Measurements from ENCODE around the gene ASPHD1.
"Not testable (repeated sequence)": the region's sequence is repeated elsewhere in the genome, so short reads cannot be mapped to it uniquely, and the experiment has no call there.

Gene ASPHD1

DNA sequence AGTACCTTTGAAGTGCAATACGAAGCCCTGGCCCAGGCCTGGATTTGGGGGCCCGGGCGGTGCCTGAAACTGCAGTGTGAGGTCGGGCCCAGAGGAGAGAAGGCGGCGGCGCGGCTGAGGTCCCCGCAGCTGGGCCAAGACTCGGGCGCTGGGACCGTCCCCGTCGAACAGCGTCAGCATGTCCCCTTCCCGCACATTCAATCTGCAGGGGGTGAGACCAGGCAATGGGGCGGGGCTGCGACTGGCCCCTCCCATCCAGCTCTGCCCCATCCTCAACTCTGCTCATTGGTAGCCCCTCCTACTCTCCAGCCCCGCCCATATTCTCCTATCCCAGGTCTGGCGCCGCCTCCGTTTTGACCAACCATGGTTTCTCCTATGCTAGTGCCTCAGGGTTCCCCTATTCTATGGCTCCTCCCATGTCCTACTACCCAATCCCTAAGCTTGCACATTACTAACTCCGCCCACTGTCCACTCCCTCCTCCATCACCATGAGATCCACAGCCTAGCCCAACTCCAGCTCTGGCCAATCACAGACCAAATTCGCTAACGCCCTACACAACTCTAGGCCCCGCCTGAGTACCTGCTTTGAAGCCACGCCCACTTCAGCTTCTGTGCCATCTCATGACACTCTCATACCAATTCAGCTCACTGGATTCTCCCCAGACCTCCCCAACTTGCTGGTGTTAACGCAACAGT is 22.9 kb upstream of the ASPHD1 start:
- no peak overlapping the region for H3K4me3 ChIP-seq (ENCODE audit: extremely low read depth, insufficient read depth, low read length, poor library complexity, severe bottlenecking)
- 46 to 53% methylated on average over 25 to 27 of the region's 28 CpGs for WGBS, 2 experiments (ENCODE audit: insufficient coverage in 2 of 2)

GRCh38 chr16:29878172-29878571 is 22.1 kb upstream of the ASPHD1 start:
- Histone ChIP-seq H3K36me3 (ENCODE audit: control insufficient read depth, insufficient read depth, low read length) (peaks cover 17% of the 10 kb centered on the region), H3K4me1 (ENCODE audit: control insufficient read depth, insufficient read depth, low read length, poor library complexity, severe bottlenecking) (no peaks in the 10 kb centered on the region), H3K4me3 (ENCODE audit: extremely low read depth, insufficient read depth, low read length, poor library complexity, severe bottlenecking) (no peak overlapping the region), H3K9me3 (ENCODE audit: control insufficient read depth, low read length) (no peaks in the 10 kb centered on the region), H3K27ac (ENCODE audit: low read depth, low read length, severe bottlenecking) (no peak overlapping the region)
- WGBS, 2 experiments (ENCODE audit: insufficient coverage in 2 of 2): 92 to 98% methylated on average over 9 of the region's 14 CpGs

More for the DNA sequence above, 22.9 kb upstream of the ASPHD1 start:
- H3K9me3 ChIP-seq (ENCODE audit: control insufficient read depth, low read length): no peaks in the 10 kb centered on the region
- H3K27ac ChIP-seq (ENCODE audit: low read depth, low read length, severe bottlenecking): no peak overlapping the region
- no peaks in the 10 kb centered on the region for H3K4me1 ChIP-seq (ENCODE audit: control insufficient read depth, insufficient read depth, low read length, poor library complexity, severe bottlenecking)
- peaks cover 16% of the 10 kb centered on the region for H3K36me3 ChIP-seq (ENCODE audit: control insufficient read depth, insufficient read depth, low read length)

- Histone ChIP-seq H3K4me1 (ENCODE audit: control insufficient read depth, insufficient read depth, low read length, poor library complexity, severe bottlenecking) (no peaks in the 10 kb centered on the region), H3K27ac (ENCODE audit: low read depth, low read length, severe bottlenecking) (no peak overlapping the region), H3K9me3 (ENCODE audit: control insufficient read depth, low read length) (no peaks in the 10 kb centered on the region), H3K36me3 (ENCODE audit: control insufficient read depth, insufficient read depth, low read length) (peaks cover 26% of the 10 kb centered on the region), H3K4me3 (ENCODE audit: extremely low read depth, insufficient read depth, low read length, poor library complexity, severe bottlenecking) (no peak overlapping the region)
- WGBS, 2 experiments (ENCODE audit: insufficient coverage in 2 of 2): 100% methylated on average over 1 of the region's 3 CpGs
These were observed 19.2 kb upstream of the ASPHD1 start for GRCh38 chr16:29881050-29881449.

GRCh38 chr16:29883987-29884386 is 16.3 kb upstream of the ASPHD1 start:
- WGBS, 2 experiments (ENCODE audit: insufficient coverage in 2 of 2): 92 to 94% methylated on average over 5 to 6 of the region's 6 CpGs
- no peaks in the 10 kb centered on the region for H3K4me1 ChIP-seq (ENCODE audit: control insufficient read depth, insufficient read depth, low read length, poor library complexity, severe bottlenecking)
- no peak overlapping the region for H3K4me3 ChIP-seq (ENCODE audit: extremely low read depth, insufficient read depth, low read length, poor library complexity, severe bottlenecking)
- no peaks in the 10 kb centered on the region for H3K9me3 ChIP-seq (ENCODE audit: control insufficient read depth, low read length)
- H3K27ac ChIP-seq (ENCODE audit: low read depth, low read length, severe bottlenecking): no peak overlapping the region
- H3K36me3 ChIP-seq (ENCODE audit: control insufficient read depth, insufficient read depth, low read length): peaks cover 22% of the 10 kb centered on the region

GRCh38 chr16:29889372-29889771 is 10.9 kb upstream of the ASPHD1 start:
- not testable (repeated sequence) for H3K36me3 ChIP-seq (ENCODE audit: control insufficient read depth, insufficient read depth, low read length); H3K4me3 ChIP-seq (ENCODE audit: extremely low read depth, insufficient read depth, low read length, poor library complexity, severe bottlenecking); H3K4me1 ChIP-seq (ENCODE audit: control insufficient read depth, insufficient read depth, low read length, poor library complexity, severe bottlenecking); H3K27ac ChIP-seq (ENCODE audit: low read depth, low read length, severe bottlenecking); H3K9me3 ChIP-seq (ENCODE audit: control insufficient read depth, low read length)
- WGBS, 2 experiments (ENCODE audit: insufficient coverage in 2 of 2): 86 to 89% methylated on average over 3 of the region's 3 CpGs

- Histone ChIP-seq H3K9me3 (ENCODE audit: control insufficient read depth, low read length) (no peaks in the 10 kb centered on the region), H3K4me1 (ENCODE audit: control insufficient read depth, insufficient read depth, low read length, poor library complexity, severe bottlenecking) (no peaks in the 10 kb centered on the region), H3K4me3 (ENCODE audit: extremely low read depth, insufficient read depth, low read length, poor library complexity, severe bottlenecking) (no peak overlapping the region), H3K27ac (ENCODE audit: low read depth, low read length, severe bottlenecking) (no peak overlapping the region), H3K36me3 (ENCODE audit: control insufficient read depth, insufficient read depth, low read length) (peaks cover 6% of the 10 kb centered on the region)
- 89 to 96% methylated on average over 6 to 9 of the region's 10 CpGs for WGBS, 2 experiments (ENCODE audit: insufficient coverage in 2 of 2)
These were observed 8.5 kb upstream of the ASPHD1 start for GRCh38 chr16:29891525-29892457.

GRCh38 chr16:29892458-29892813 is 7.9 kb upstream of the ASPHD1 start:
- Histone ChIP-seq H3K4me3 (ENCODE audit: extremely low read depth, insufficient read depth, low read length, poor library complexity, severe bottlenecking) (no peak overlapping the region), H3K36me3 (ENCODE audit: control insufficient read depth, insufficient read depth, low read length) (peaks cover 6% of the 10 kb centered on the region), H3K9me3 (ENCODE audit: control insufficient read depth, low read length) (no peaks in the 10 kb centered on the region), H3K4me1 (ENCODE audit: control insufficient read depth, insufficient read depth, low read length, poor library complexity, severe bottlenecking) (no peaks in the 10 kb centered on the region), H3K27ac (ENCODE audit: low read depth, low read length, severe bottlenecking) (no peak overlapping the region)
- WGBS, 2 experiments (ENCODE audit: insufficient coverage in 2 of 2): 86 to 98% methylated on average over 6 of the region's 6 CpGs

DNA sequence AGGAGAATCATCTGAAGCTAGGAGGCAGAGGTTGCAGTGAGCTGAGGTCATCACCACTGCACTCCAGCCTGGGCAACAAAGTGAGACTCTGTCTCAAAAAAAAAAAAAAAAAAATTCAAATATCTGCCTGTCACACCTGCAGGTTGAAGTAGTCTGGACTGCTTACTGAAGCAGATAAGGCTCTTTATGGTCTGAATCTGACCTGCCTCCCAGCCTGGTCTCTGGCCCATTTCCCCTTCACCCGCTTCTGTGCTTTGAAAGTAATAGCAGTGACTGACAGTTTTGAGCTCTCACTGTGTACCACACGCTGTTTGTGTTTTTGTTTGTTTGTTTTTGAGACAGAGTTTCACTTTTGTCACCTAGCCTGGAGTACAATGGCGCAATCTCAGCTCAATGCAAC is 6.7 kb upstream of the ASPHD1 start:
- Histone ChIP-seq H3K9me3 (ENCODE audit: control insufficient read depth, low read length) (no peaks in the 10 kb centered on the region), H3K27ac (ENCODE audit: low read depth, low read length, severe bottlenecking) (no peak overlapping the region), H3K4me1 (ENCODE audit: control insufficient read depth, insufficient read depth, low read length, poor library complexity, severe bottlenecking) (peaks cover 10% of the 10 kb centered on the region), H3K4me3 (ENCODE audit: extremely low read depth, insufficient read depth, low read length, poor library complexity, severe bottlenecking) (no peak overlapping the region), H3K36me3 (ENCODE audit: control insufficient read depth, insufficient read depth, low read length) (peaks cover 6% of the 10 kb centered on the region)
- WGBS, 2 experiments (ENCODE audit: insufficient coverage in 2 of 2): 94 to 100% methylated on average over 3 of the region's 3 CpGs

DNA sequence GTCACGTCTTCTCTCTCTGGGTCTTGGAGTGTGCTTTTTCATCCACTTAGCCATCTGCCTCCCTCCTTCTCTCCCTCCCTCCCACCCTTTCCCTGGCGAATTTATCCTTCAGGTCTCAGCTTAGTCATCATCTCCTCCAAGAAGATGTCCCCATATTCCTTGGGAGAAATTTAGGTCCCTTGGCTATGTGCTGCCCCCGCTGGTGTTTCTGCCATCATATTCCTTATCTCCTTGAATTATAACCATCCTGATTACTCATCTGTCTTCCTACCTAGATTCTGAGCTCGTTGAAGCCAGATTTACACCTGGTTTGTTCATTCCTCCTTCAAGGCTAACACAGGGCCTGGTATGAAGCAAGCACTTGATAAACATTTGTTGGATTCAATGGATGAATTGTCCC is 5.9 kb upstream of the ASPHD1 start:
- peaks cover 10% of the 10 kb centered on the region for H3K4me1 ChIP-seq (ENCODE audit: control insufficient read depth, insufficient read depth, low read length, poor library complexity, severe bottlenecking)
- H3K36me3 ChIP-seq (ENCODE audit: control insufficient read depth, insufficient read depth, low read length): peaks cover 6% of the 10 kb centered on the region
- no peak overlapping the region for H3K27ac ChIP-seq (ENCODE audit: low read depth, low read length, severe bottlenecking)
- no peak overlapping the region for H3K4me3 ChIP-seq (ENCODE audit: extremely low read depth, insufficient read depth, low read length, poor library complexity, severe bottlenecking)
- 85 to 86% methylated on average over 4 of the region's 4 CpGs for WGBS, 2 experiments (ENCODE audit: insufficient coverage in 2 of 2)
- H3K9me3 ChIP-seq (ENCODE audit: control insufficient read depth, low read length): no peaks in the 10 kb centered on the region

DNA sequence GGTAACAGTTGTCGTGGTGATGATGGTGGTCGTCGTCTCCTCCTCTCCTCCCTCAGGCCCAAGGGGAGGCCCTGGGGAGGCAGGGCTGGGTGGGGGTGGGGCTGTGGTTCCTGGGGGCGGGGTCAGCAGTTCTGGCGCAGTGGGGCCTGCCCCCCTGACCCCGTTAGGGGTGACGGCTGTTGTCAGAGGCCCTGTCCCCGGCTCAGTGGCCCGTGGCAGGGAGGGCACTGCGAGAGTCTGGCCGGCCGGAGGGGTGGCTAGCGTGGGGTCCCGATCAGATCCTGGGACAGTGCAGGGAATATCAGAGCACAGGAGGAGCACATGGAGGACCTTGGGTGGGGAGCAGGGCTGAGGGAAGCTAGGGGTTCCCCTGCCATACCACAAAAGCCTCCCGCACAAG is 3.4 kb upstream of the ASPHD1 start:
- no peaks in the 10 kb centered on the region for H3K9me3 ChIP-seq (ENCODE audit: control insufficient read depth, low read length)
- H3K4me1 ChIP-seq (ENCODE audit: control insufficient read depth, insufficient read depth, low read length, poor library complexity, severe bottlenecking): peaks cover 13% of the 10 kb centered on the region
- H3K36me3 ChIP-seq (ENCODE audit: control insufficient read depth, insufficient read depth, low read length): peaks cover 6% of the 10 kb centered on the region
- H3K27ac ChIP-seq (ENCODE audit: low read depth, low read length, severe bottlenecking): no peak overlapping the region
- WGBS, 2 experiments (ENCODE audit: insufficient coverage in 2 of 2): 84 to 85% methylated on average over 9 to 10 of the region's 15 CpGs
- no peak overlapping the region for H3K4me3 ChIP-seq (ENCODE audit: extremely low read depth, insufficient read depth, low read length, poor library complexity, severe bottlenecking)

- H3K4me3 ChIP-seq (ENCODE audit: extremely low read depth, insufficient read depth, low read length, poor library complexity, severe bottlenecking): no peak overlapping the region
- no peak overlapping the region for H3K27ac ChIP-seq (ENCODE audit: low read depth, low read length, severe bottlenecking)
- H3K4me1 ChIP-seq (ENCODE audit: control insufficient read depth, insufficient read depth, low read length, poor library complexity, severe bottlenecking): peaks cover 13% of the 10 kb centered on the region
- H3K9me3 ChIP-seq (ENCODE audit: control insufficient read depth, low read length): no peaks in the 10 kb centered on the region
- WGBS, 2 experiments (ENCODE audit: insufficient coverage in 2 of 2): 80 to 85% methylated on average over 4 of the region's 4 CpGs
- peaks cover 6% of the 10 kb centered on the region for H3K36me3 ChIP-seq (ENCODE audit: control insufficient read depth, insufficient read depth, low read length)
These were observed 3.0 kb upstream of the ASPHD1 start for GRCh38 chr16:29897333-29897732.
